Kidney glomerular epithelial cell (primary cell): ENCODE measurements around the gene OASL.

Source experiments
- DNase-seq: peaks from one replicate; lab custom pipeline; 2025; lab: John Stamatoyannopoulos, UW

Gene OASL

DNA sequence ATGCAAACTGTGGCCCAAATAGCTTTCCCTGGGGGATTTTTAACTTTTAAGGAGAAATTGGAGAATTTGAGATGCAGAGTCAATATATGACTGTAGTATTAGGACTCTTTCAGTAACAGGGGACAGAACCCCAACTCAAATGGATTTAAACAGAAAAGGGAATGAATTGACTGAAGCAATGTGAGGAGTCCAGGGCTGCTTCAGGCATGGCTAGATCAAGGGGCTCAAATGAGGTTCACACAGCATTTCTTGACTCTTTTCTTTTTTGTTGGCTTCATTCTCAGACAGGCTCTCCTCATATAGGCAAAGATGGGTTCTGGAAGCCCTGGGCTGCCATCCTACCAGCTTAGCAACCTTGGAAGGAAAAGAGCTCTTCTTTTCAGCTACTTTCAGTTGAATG lies 47.1 kb downstream of the OASL start:
- no peak for DNase-seq

DNA sequence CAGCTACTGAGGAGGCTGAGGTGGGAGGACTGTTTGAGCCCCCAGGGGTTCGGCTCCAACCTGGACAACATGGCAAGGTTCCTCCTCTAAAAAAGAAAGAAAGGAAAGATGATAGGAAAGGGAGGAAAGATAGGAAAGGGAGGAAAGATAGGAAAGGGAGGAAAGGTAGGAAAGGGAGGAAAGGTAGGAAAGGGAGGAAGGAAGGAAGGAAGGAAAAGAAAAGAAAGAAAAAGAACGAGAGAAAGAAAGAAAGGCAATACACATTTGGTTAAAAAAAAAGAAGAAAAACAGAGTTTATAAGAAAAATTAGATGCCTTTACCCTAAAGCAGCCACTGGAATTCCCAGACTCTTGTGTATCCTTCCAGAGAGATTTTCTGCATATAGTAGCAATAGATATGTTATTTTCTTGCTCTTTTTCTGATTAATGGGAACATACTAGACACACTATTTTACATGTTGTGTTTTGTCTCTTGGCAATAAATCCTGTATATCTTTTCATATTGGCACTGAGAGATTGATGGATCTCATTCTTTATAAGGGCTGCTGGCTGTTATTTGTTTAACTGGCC lies 48.5 kb downstream of the OASL start:
- no peak for DNase-seq

DNA sequence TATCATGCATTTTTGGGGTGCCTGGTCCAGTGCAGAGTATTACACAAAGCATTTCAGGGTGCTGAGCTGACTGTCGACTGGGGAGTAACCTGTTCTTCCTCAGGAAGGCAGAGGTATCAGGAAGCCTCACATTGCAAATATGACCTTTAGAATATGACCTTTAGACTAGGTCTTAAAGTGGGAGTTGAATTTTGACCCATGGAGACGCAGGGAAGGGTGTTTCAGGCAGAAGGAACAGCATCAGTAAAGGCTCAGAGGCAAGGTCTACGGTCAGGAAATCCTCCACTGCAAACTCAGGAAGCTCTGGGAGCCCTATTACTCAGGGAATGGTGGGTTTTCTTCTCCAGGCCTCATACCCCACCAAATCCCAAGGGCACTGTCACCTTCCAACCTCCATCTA lies 49.4 kb downstream of the OASL start:
- no peak for DNase-seq

DNA sequence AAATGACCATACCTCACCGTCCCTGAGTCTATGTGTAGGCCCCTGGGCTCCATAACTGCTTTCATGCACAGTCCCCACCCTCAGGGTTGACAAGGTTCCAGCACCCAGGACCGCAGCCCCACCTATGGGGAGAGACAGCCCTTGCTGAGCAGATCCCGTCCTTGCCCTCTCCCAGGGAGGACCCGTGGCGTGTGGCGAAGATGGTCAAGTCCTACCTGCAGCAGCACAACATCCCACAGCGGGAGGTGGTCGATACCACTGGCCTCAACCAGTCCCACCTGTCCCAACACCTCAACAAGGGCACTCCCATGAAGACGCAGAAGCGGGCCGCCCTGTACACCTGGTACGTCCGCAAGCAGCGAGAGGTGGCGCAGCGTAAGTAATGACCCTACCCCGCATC lies 50.4 kb downstream of the OASL start:
- DNase-seq = no peak

DNA sequence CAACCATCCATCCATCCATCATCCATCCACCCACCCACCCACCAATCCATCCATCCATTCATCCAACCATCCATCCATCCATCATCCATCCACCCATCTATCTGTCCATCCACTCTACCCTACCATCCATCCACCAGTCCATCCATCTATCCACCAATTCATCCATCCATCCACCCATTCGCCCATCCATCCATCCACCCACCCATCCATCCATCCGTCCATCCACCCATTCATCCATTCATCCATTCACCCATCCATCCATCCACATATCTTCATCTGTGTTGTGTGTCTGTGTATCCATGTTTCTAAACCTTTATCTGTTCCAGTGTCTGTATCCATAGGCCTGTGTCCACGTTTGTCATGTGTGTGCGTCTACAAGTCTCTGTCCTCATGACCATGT lies 50.8 kb downstream of the OASL start:
- DNase-seq = no peak

DNA sequence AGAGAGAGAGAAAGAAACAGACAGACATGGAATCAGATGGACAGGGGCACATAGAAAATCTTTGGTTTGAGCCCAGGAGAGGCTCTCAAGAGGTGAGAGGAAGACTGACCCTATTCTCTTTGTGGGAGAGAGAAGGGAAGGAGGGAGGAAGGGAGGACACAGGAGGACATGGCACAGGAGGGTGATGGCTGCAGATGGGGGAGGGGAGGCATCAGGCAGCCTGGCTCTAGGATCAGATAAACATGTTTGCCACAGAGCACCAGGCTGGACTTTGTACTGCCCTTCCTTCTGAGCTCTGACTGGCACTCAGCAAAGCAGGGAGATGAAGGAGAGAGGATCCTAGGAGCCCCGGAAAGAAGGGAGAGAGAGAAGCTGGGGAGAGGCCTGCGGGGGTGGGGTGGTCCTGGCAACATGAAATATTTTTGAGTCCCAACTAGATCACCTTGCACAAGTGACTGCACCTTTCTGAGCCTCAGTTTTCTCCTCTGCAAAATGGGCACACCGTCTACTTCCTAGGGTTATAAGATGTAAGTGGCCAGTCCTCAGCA lies 54.6 kb downstream of the OASL start:
- DNase-seq = no peak

DNA sequence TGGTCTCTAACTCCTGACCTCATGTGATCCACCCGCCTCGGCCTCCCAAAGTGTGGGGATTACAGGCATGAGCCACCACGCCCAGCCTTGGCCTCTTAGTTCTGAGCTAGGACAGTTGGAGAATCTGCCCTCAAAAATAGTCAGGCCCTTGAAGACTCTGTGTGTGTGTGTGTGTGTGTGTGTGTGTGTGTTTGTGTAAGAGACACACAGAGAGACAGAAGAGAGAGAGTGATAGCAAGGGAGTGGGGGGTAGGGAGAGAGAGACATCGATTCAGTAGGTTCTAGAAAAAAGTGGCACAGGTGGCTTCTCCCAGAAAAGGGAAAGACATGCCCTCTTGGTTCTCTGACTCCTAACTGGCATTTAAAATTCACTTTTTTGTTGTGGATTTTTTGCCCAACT lies 55.3 kb downstream of the OASL start:
- no peak for DNase-seq

DNA sequence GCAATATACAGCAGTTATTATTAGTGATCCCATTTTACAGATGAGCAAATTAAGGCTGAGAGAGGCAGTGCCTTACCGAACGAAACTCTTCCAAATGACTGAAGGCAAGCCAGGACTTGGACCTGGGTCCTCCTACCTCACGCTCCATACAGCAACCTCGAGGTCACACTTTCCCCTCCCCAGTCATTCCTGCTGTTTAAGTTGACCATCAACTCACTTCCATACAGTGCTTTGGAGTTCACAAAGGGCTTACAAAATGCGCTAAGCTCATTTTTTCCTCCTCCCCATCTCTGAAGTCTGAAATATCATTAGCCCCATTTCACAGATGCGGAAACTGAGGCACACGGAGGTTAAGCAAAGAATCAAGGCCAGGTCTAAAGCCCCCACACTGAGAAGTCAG lies 56.4 kb downstream of the OASL start:
- DNase-seq = no peak

DNA sequence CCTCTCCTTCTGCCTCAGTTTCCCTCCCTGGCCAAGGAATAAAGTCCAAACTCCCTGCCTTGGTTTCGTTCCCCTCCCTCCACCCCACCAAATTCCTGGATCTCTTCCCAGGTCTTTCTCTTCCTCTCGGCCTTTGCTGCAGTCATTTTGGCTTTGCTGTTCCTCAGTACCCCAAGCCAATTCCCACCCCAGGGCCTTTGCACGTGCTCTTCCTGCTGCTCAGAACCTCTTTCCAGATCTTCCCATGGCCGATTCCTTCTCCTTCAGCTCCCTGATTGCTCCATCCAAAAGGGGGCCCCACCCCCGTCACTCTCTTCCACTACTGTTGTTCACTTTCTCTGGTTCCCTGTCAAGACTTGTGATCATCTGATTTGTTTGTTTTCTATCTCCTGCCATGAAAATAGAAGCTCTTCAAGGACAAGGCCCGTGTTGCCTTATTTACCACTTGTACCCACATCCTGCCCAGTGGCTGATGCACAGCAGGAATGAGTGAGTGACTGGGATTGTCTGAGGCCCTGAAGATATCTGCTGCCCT lies 57.6 kb downstream of the OASL start:
- DNase-seq = no peak

DNA sequence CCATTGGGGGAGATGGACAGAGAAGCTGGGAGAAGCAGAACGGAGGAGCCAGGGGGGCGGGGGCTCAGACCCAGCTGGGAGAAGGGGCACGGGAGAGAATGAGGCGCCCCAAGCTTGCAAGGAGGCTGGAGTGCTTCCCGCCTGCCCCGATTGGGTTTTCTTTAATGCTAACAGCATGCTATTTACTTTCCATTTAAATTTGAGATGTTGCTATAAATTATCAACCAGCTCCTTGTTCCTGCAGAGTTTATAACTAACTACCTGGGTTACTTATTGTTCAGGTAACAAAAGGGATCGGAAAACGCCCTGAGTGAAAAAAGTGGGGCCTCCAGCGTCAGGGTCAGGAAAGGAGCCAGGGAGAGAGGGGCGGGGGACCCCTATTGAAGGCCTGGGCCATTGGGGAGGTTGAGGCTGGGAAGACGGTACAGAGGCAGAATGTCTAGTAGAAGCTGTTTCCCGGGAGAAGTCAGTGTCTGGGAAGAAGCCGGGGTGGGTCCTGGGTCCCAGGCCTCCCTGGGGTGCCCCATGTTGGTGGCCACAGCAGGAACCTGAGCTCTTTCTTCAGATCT lies 58.2 kb downstream of the OASL start:
- peak; percentile 47 for DNase-seq

DNA sequence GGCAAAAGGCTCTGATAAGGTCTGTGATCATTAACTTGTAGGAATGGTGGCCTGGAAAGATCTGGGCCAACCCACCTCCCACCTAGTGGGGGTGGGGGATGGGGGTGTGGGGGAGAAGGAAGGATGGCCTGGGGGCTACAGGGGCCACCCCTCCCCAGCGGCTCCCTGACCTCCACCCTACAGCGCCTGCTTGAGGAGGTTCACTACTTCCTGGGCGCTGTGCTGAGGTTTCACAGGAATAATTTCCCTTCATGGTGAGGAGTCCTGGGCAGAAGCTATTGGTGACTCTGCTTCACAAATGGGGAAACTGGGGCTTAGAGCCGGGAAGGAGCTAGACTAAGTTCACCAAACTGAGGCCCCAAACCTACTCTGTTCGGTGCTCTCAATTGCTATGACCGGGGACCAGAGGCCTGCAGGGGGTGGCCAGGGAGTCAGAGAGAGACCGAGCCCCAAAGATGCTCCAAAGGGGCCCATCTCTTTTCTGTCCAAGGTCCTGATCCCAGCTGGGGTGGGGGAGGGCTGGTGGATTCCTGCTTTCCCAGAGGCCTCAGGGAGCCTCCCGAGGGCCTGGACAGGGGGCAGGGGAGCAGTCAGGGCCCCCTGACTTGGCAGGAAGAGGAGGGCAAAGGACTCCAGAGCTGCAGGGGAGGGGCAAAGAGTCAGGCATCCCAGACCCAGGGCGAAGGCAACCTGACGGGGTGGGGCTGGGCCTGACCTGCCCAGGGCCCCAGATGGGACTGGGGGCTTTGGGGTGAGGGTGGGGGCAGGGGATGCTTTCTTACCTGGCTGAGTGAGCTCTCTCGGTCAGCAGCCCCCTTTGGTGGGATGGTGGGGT lies 59.0 kb downstream of the OASL start:
- no peak for DNase-seq

DNA sequence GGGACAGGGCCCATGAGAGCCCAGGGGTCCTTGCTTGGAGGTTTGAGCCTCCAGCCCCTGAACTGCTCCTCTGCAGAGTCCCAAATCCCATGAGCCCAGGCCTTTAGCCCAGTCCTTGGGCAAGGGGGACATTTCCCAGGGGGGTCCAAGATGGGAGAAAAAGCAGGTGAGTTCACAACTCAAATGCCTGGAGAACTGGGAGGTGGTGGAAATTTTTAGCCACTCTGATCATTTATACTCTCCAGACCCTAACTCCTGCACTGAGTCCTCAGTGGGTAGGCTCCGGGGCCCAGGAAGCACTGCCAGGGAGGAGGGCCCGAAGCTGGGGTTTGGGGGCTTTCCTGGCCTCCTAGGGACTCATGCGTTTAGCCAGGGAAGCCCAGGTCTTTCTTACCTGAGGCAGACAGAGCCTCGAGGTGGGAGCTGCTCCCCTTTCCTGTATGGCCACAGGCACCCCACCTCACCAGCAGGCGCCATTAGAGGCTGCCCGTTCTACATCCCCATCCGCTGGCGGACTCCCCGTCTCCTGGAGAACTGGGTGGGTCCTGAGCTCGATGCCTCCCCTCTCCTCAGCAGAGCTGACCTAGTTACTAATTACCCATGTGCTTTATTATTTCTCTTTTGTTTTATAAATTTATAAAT lies 59.7 kb downstream of the OASL start:
- no peak for DNase-seq

DNA sequence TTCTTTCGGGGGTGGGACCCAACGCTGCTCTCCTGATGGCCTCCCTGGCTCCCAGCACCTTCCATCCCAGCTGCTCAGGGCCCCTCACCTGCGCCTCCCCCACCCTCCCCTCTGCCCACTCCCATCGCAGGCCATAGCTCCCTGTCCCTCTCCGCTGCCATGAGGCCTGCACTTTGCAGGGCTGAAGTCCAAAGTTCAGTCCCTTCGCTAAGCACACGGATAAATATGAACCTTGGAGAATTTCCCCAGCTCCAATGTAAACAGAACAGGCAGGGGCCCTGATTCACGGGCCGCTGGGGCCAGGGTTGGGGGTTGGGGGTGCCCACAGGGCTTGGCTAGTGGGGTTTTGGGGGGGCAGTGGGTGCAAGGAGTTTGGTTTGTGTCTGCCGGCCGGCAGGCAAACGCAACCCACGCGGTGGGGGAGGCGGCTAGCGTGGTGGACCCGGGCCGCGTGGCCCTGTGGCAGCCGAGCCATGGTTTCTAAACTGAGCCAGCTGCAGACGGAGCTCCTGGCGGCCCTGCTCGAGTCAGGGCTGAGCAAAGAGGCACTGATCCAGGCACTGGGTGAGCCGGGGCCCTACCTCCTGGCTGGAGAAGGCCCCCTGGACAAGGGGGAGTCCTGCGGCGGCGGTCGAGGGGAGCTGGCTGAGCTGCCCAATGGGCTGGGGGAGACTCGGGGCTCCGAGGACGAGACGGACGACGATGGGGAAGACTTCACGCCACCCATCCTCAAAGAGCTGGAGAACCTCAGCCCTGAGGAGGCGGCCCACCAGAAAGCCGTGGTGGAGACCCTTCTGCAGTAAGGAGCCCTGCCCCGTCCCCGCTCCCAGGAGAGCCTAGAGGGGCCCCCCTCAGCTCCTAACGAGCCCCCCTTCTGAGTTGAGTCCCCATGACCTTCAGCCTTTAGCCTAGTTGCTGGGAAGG lies 60.5 kb downstream of the OASL start, which contains the start of gene HNF1A:
Gene HNF1A, plus strand, starts transcription at position 248 of the 924 bp plus-strand sequence. Its CDS starts 226 bp downstream, at position 474.
- DNase-seq = no peak

DNA sequence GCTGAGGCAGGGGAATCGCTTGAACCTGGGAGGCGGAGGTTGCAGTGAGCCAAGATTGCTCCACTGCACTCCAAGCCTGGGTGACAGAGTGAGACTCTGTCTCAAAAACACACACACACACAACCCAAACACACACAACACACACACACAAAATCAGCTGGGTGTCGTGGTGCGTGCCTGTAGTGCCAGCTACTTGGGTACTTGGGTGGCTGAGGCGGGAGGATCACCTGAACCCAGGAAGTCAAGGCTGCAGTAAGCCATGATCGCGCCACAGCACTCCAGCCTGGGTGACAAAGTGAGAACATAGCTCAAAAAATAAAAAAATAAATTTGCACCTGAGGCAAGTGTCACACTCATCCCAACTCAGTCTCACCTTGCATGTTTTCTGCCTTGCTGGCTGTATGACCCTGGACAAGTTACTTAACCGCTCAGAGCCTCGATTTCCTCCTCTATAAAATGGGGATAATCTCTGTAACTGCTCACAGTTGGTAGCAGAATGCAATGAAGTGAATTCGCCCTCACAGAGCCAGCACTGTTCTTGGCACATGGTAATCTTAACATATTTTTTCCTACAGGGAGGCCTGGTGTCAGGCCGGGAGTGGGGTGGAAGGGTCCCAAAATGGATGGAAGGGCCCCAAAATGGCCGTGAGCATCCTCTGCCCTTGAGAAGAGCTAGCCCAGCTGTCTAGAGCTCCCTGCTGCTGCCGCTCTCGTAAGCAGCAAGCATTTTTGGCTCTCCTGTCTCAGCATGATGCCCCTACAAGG lies 61.3 kb downstream of the OASL start:
- no peak for DNase-seq

DNA sequence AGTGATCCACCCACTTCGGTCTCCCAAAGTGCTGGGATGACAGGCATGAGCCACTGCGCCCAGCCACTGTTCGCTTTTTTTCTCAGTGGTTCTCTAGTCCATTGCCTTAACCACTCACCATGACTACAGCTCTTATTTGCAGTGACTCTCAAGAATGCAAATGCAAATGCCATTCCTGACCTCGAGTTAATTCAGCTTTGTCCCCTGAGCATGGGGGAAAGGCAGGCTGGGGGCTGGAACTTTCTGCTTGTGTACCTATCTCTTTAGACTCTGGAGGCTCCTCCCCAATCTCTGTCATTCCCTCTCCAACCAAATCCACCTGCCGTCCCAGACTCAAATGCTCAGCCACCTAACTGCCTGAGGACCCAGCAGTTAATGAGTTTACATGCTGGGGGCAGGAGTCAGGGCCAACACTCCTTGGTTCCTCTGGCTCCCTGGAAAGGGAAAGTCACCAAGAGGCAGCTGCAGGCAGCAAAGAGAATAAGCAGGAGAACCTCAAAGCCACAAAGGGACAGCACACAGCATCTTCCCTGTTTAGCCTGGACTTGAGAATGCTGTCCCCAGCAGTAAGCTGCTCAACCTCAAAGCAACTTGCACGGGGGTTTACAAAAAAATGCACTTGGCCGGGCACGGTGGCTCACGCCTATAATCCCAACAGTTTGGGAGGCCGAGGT lies 66.0 kb downstream of the OASL start:
- peak; percentile 48 for DNase-seq

DNA sequence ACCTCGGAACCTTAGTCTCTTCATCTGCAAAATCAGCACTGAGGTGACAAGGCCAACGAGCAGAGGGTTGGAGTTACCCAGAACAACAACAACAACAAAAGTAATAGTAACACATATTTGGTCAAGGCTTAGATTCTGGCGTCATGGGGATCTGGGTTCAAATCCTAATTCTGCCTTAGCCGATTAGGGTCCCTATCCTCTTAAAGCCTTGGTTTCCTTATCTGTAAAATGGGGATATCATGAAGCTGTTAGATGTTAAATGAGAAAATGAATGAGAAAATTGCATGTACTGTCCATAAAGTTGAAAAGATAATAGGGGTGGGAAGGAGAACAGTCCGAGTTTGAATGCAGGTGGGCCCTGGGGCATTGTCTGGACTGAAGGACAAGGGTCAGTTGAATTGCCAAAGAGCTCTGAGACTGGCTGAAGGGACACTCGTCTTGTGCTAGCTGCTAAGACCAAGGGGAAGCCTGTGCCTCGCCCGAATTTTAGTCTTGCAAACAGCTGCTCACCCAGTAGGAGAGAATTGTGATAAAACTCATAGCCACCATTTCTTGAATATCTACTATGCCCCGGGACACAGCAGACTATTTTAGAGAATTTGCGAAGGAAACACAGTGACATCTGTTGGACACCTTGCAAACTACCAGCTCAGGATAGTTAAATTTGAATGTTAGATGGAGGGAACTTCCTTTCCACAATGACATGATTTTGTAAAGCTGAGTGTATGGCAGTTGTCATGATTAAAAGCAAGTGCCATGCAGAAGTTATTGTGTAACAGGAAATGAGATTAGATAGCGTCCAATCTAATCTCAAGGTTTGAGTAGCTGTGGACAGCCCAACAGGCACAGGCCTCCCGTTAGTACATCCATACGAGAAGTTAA lies 67.5 kb downstream of the OASL start:
- DNase-seq = peak; percentile 57

DNA sequence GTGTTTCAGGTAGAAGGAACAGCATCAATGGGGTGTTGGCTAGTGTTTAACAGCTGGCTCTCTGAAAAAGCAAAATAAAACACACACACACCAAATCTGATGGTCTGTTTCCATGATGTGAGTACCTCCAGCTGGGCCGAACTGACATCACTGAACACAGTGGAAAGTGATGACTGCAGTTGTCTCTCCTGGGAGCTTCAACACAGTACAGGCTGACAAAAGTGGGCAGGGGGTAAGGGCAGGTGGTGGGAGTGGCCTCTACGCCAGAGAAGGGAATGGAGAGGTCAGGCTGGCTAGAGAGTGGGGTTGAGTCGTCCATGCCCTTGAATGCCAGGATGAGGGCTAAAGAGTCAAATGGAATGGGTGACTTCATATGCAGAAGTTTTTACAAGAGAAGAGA lies 68.7 kb downstream of the OASL start:
- DNase-seq = no peak
